Liver (tissue), 9 donors: ENCODE data around the gene GNG4. TPM values are rescaled to one million over a fixed set of nuclear protein-coding genes. Genes with fewer than 3 reads are reported as not detected.
"Not testable (repeated sequence)": the region's sequence is repeated elsewhere in the genome, so short reads cannot be mapped to it uniquely, and the experiment has no call there.

ENCODE experiments used
- DNase-seq: peaks from one replicate; pipeline ENCODE4 v3.0.0-alpha.2; 2017; ENCODE audit warnings: low spot score
- H3K27ac ChIP-seq, 2 donors: one replicate each; pipeline ENCODE4 v1.7.0; 2013; ENCODE audit warnings: inconsistent platforms in 2 of 2, low read length in 2 of 2, control low read depth in 1 of 2, low read depth in 1 of 2, mild to moderate bottlenecking in 1 of 2
- H3K27me3 ChIP-seq, 4 donors: one replicate each; pipeline versions ENCODE4 v1.6.1 to v1.7.0; 2013; ENCODE audit warnings: low read length in 3 of 4, inconsistent platforms in 1 of 4, mild to moderate bottlenecking in 1 of 4, moderate library complexity in 1 of 4; ENCODE audit not compliant: control insufficient read depth in 4 of 4, insufficient read depth in 4 of 4
- H3K36me3 ChIP-seq, 4 donors: one replicate each; pipeline versions ENCODE4 v1.6.1 to v1.7.0; 2013; ENCODE audit warnings: low read length in 3 of 4, mild to moderate bottlenecking in 3 of 4, low read depth in 1 of 4, moderate library complexity in 1 of 4; ENCODE audit not compliant: control insufficient read depth in 4 of 4, insufficient read depth in 3 of 4
- H3K4me1 ChIP-seq, 4 donors: one replicate each; pipeline versions ENCODE4 v1.6.1 to v1.7.0; 2013; ENCODE audit warnings: low read length in 3 of 4, mild to moderate bottlenecking in 3 of 4, moderate library complexity in 1 of 4; ENCODE audit not compliant: control insufficient read depth in 4 of 4, insufficient read depth in 4 of 4
- H3K4me3 ChIP-seq, 3 donors: one replicate each; pipeline versions ENCODE4 v1.6.1 to v1.7.0; 2013; ENCODE audit warnings: low read length in 3 of 3, control low read depth in 1 of 3, low read depth in 1 of 3, mild to moderate bottlenecking in 1 of 3
- H3K9ac ChIP-seq, 2 donors: one replicate each; pipeline ENCODE4 v1.7.0; 2013; ENCODE audit warnings: low read length in 2 of 2, mild to moderate bottlenecking in 2 of 2, moderate library complexity in 2 of 2, control low read depth in 1 of 2, low read depth in 1 of 2
- H3K9me3 ChIP-seq, 4 donors: one replicate each; pipeline versions ENCODE4 v1.6.1 to v1.7.0; 2013; ENCODE audit warnings: low read length in 3 of 4; ENCODE audit not compliant: control insufficient read depth in 4 of 4
- ATF3 ChIP-seq: IDR thresholded peaks from 2 replicates; pipeline ENCODE4 v1.6.1; 2016; ENCODE audit warnings: antibody characterized with exemption
- CTCF ChIP-seq: fragments of 150-350 bp; IDR thresholded peaks from 2 replicates; pipeline ENCODE4 v1.5.1; 2017; ENCODE audit warnings: improper control_type of control experiment, low read depth, low read length; ENCODE audit not compliant: missing input control
- EGR1 ChIP-seq, 2 donors: IDR thresholded peaks; 2 replicates each; pipeline ENCODE4 v1.6.1; 2016 to 2018; ENCODE audit warnings: antibody characterized with exemption in 2 of 2, low read depth in 2 of 2
- FOXA1 ChIP-seq: IDR thresholded peaks from 2 replicates; pipeline ENCODE4 v1.6.1; 2016; ENCODE audit warnings: antibody characterized with exemption
- FOXA2 ChIP-seq: IDR thresholded peaks from 2 replicates; pipeline ENCODE4 v1.6.1; 2016; ENCODE audit warnings: antibody characterized with exemption
- GABPA ChIP-seq, 2 donors: IDR thresholded peaks in 1 of 2; conservative IDR thresholded peaks in 1 of 2; 2 replicates each; pipeline ENCODE4 v1.6.1; 2016; ENCODE audit warnings: antibody characterized with exemption in 2 of 2, mild to moderate bottlenecking in 1 of 2, moderate library complexity in 1 of 2
- HNF4A ChIP-seq, 2 donors: conservative IDR thresholded peaks; 2 replicates each; pipeline ENCODE4 v1.6.1; 2016; ENCODE audit warnings: antibody characterized with exemption in 2 of 2, mild to moderate bottlenecking in 2 of 2
- HNF4G ChIP-seq: IDR thresholded peaks from 2 replicates; pipeline ENCODE4 v1.6.1; 2016; ENCODE audit warnings: antibody characterized with exemption
- JUND ChIP-seq, 2 donors: IDR thresholded peaks; 2 replicates each; pipeline ENCODE4 v1.6.1; 2016; ENCODE audit warnings: antibody characterized with exemption in 2 of 2
- MAX ChIP-seq: IDR thresholded peaks from 2 replicates; pipeline ENCODE4 v1.6.1; 2016; ENCODE audit warnings: antibody characterized with exemption
- NR2F2 ChIP-seq: IDR thresholded peaks from 2 replicates; pipeline ENCODE4 v1.6.1; 2016; ENCODE audit warnings: antibody characterized with exemption
- RAD21 ChIP-seq, 2 donors: IDR thresholded peaks; 2 replicates each; pipeline ENCODE4 v1.6.1; 2016; ENCODE audit warnings: antibody characterized with exemption in 2 of 2, mild to moderate bottlenecking in 2 of 2
- REST ChIP-seq: IDR thresholded peaks from 2 replicates; pipeline ENCODE4 v1.6.1; 2016; ENCODE audit warnings: antibody characterized with exemption, mild to moderate bottlenecking
- RXRA ChIP-seq, 2 donors: IDR thresholded peaks; 2 replicates each; pipeline ENCODE4 v1.6.1; 2017 to 2018; ENCODE audit warnings: antibody characterized with exemption in 2 of 2, mild to moderate bottlenecking in 1 of 2
- SP1 ChIP-seq: IDR thresholded peaks from 2 replicates; pipeline ENCODE4 v1.6.1; 2018; ENCODE audit warnings: antibody characterized with exemption, mild to moderate bottlenecking
- TAF1 ChIP-seq: conservative IDR thresholded peaks from 2 replicates; pipeline ENCODE4 v1.6.1; 2016; ENCODE audit warnings: antibody characterized with exemption, mild to moderate bottlenecking
- YY1 ChIP-seq: IDR thresholded peaks from 2 replicates; pipeline ENCODE4 v1.6.1; 2016; ENCODE audit warnings: antibody characterized with exemption, mild to moderate bottlenecking
- ZBTB33 ChIP-seq: IDR thresholded peaks from 2 replicates; pipeline ENCODE4 v1.6.1; 2016; ENCODE audit warnings: antibody characterized with exemption
- WGBS: extraction: QIAGEN DNeasy Blood & Tissue Kit; methylation state at CpG from one replicate; pipeline ENCODE4 v1.1.7; 2013; 5-methylcytosine and 5-hydroxymethylcytosine counted together
- polyA plus RNA-seq, 2 donors: library from polyadenylated mRNA; stranded (reverse) in 1 of 2; unstranded in 1 of 2; fragments of 200-250 nt in 1 of 2; fragments of >200 nt in 1 of 2; fragmentation: Nextera tagmentation in 1 of 2; extraction: Ambion mirVana in 1 of 2; gene quantifications; one replicate each; pipeline versions ENCODE4 v1.2.1 to v1.2.3, GENCODE V29; 2013 to 2015
- total RNA-seq, 2 donors: library from RNA; depleted of rRNA; stranded (reverse); fragments of >200 nt; gene quantifications; one replicate each; pipeline ENCODE4 v1.2.3, GENCODE V29; 2014
- donor health status: healthy.
- donor health status: healthy.
- donor health status: healthy.
- donor health status: healthy.
- donor health status: healthy.

Gene GNG4
- total and polyA plus RNA-seq, 4 donors, result 0.65 TPM; not detected in 3

- WGBS, result 94% methylated on average over 8 of the region's 8 CpGs
- no peaks in the 10 kb centered on the region for H3K4me1 ChIP-seq
Observed at GRCh38 chr1:235595079-235595478, 54.5 kb downstream of the GNG4 start.

GRCh38 chr1:235594281-235594895, 55.2 kb downstream of the GNG4 start:
- H3K27me3 ChIP-seq, H3K9me3 ChIP-seq, H3K4me3 ChIP-seq, H3K36me3 ChIP-seq, H3K9ac ChIP-seq, DNase-seq, H3K27ac ChIP-seq, H3K4me1 ChIP-seq: not testable (repeated sequence)
- WGBS, result 94% methylated on average over 20 of the region's 20 CpGs

More at GRCh38 chr1:235595079-235595478, 54.5 kb downstream of the GNG4 start:
- no peaks in the 10 kb centered on the region for H3K27me3 ChIP-seq
- H3K9me3 ChIP-seq, result no peaks in the 10 kb centered on the region
- H3K4me3 ChIP-seq, result no peak overlapping the region
- no peaks in the 10 kb centered on the region for H3K36me3 ChIP-seq
- TF ChIP-seq EGR1 (IDR thresholded peaks at IDR 0.05; ENCODE audit: low read depth in 2 of 2) (no peak), ATF3 (no peak), FOXA2 (no peak), ZBTB33 (no peak), TAF1 (no peak), GABPA (IDR thresholded peaks at IDR 0.05 in 1 of 2, conservative IDR thresholded peaks at IDR 0.05 in 1 of 2) (no peak), FOXA1 (no peak), JUND (IDR thresholded peaks at IDR 0.05) (no peak), RXRA (IDR thresholded peaks at IDR 0.05) (no peak), RAD21 (IDR thresholded peaks at IDR 0.05) (no peak), HNF4G (no peak), HNF4A (conservative IDR thresholded peaks at IDR 0.05) (no peak), YY1 (no peak), MAX (no peak), REST (no peak), SP1 (no peak), NR2F2 (no peak), CTCF (no peak)
- DNase-seq, result no peak
- H3K27ac ChIP-seq, result no peak overlapping the region
- no peak overlapping the region for H3K9ac ChIP-seq
